HepG2 (cell line): ENCODE measurements around the gene GUCY1A2. TPM values are rescaled to one million over a fixed set of nuclear protein-coding genes. Genes with fewer than 3 reads are reported as not detected.

ENCODE experiments used
- ATAC-seq: fragments of 200-7000 bp; cut with Tn5 transposase; 3 replicates; pipeline ENCODE4 v1.9.1; 2020; ENCODE audit warnings: mild to moderate bottlenecking, moderate library complexity
- BruUV-seq: library from RNA; stranded (reverse); fragments of 400-500 nt; replicated peaks from 2 replicates; lab custom pipeline; 2021; lab: Mats Ljungman, UMichigan
- CTCF ChIA-PET: fragments of 300-600 bp; formaldehyde crosslinking; extraction: SDS; loops from one replicate; lab custom pipeline; 2021; ENCODE audit warnings: low total read pairs, inconsistent platforms, low intra/inter-chr PET ratio; lab: Yijun Ruan, JAX
- POLR2A ChIA-PET: fragments of 350-600 bp; sonication (Branson Sonifier 250); formaldehyde crosslinking; loops from one replicate; lab custom pipeline; 2020; ENCODE audit warnings: antibody characterized with exemption, inconsistent platforms; lab: Yijun Ruan, JAX
- DNase-seq: peaks from one replicate; pipeline ENCODE4 v3.0.0-alpha.2; 2015; ENCODE audit warnings: low spot score
- FAIRE-seq: peaks from 3 replicates; lab custom pipeline; 2011; peaks lifted over from hg19 to GRCh38; lab: Jason Lieb, UNC
- H2AFZ ChIP-seq: one replicate; pipeline ENCODE4 v1.6.1; 2011; ENCODE audit warnings: low read length, inconsistent platforms
- H3K27ac ChIP-seq: fragments of 300-600 bp; 3 replicates; pipeline ENCODE4 v1.8.0; 2011; ENCODE audit warnings: mixed run types, mild to moderate bottlenecking, mixed read lengths, low read length, inconsistent platforms; ENCODE audit not compliant: insufficient read depth; ENCODE audit errors: extremely low read length
- H3K27me3 ChIP-seq, 2 experiments: fragments of 200-600 bp in 1 of 2; 2 replicates in 1 of 2; 3 replicates in 1 of 2; pipeline versions ENCODE4 v1.6.0 to v1.8.0; 2011; ENCODE audit warnings: low read length in 2 of 2, mild to moderate bottlenecking in 2 of 2, moderate library complexity in 2 of 2, inconsistent platforms in 1 of 2; ENCODE audit not compliant: insufficient read depth in 2 of 2, control insufficient read depth in 1 of 2
- H3K36me3 ChIP-seq, 2 experiments: fragments of 200-600 bp in 1 of 2; replicated peaks in 1 of 2; 2 replicates in 1 of 2; 3 replicates in 1 of 2; pipeline versions ENCODE4 v1.5.1 to v1.8.0; 2011; ENCODE audit warnings: low read length in 2 of 2, inconsistent platforms in 1 of 2; ENCODE audit not compliant: insufficient read depth in 2 of 2, control insufficient read depth in 1 of 2
- H3K4me1 ChIP-seq: 2 replicates; pipeline ENCODE4 v1.5.1; 2012; ENCODE audit warnings: low read length, inconsistent platforms; ENCODE audit not compliant: insufficient read depth
- H3K4me2 ChIP-seq: 2 replicates; pipeline ENCODE4 v1.6.0; 2011; ENCODE audit warnings: low read depth, low read length, inconsistent platforms
- H3K4me3 ChIP-seq, 3 experiments: fragments of 200-600 bp in 1 of 3; sonication (generic), shearing (Covaris generic) in 1 of 3; replicated peaks in 1 of 3; 2 replicates each; pipeline ENCODE4 v1.5.1; 2011 to 2016; ENCODE audit warnings: low read length in 3 of 3, inconsistent platforms in 2 of 3, low read depth in 2 of 3, mild to moderate bottlenecking in 2 of 3, control low read depth in 1 of 3, mixed read lengths in 1 of 3; ENCODE audit not compliant: insufficient read depth in 1 of 3
- H3K79me2 ChIP-seq: one replicate; pipeline ENCODE4 v1.6.1; 2011; ENCODE audit warnings: low read length, inconsistent platforms; ENCODE audit not compliant: insufficient read depth
- H3K9ac ChIP-seq: 2 replicates; pipeline ENCODE4 v1.6.0; 2011; ENCODE audit warnings: mild to moderate bottlenecking, low read depth, low read length, inconsistent platforms; ENCODE audit not compliant: insufficient read depth
- H3K9me3 ChIP-seq: 2 replicates; pipeline ENCODE4 v1.5.1; 2012; ENCODE audit warnings: mild to moderate bottlenecking, low read length
- H4K20me1 ChIP-seq: 2 replicates; pipeline ENCODE4 v1.6.0; 2011; ENCODE audit warnings: inconsistent platforms, mild to moderate bottlenecking, low read length, moderate library complexity; ENCODE audit not compliant: insufficient read depth
- CHD4 ChIP-seq: fragments of 200-600 bp; sonication (generic); IDR thresholded peaks from 2 replicates; pipeline ENCODE4 v1.7.0; 2017; ENCODE audit warnings: mild to moderate bottlenecking, low read length, borderline replicate concordance
- ELF3 ChIP-seq: IDR thresholded peaks from 2 replicates; pipeline ENCODE4 v1.6.1; 2016; ENCODE audit warnings: missing genetic modification reagents, missing compliant biosample characterization
- HDAC1 ChIP-seq: sonication (generic); formaldehyde crosslinking; IDR thresholded peaks from 2 replicates; pipeline ENCODE4 v1.5.1; 2020; ENCODE audit warnings: mild to moderate bottlenecking, missing genetic modification reagents
- NFRKB ChIP-seq: fragments of 450-650 bp; IDR thresholded peaks from 2 replicates; pipeline ENCODE4 v1.6.1; 2017
- NR1H2 ChIP-seq: sonication (generic); formaldehyde crosslinking; IDR thresholded peaks from 2 replicates; pipeline ENCODE4 v1.8.1; 2022; ENCODE audit warnings: low read depth, missing genetic modification reagents, borderline replicate concordance
- RXRB ChIP-seq: IDR thresholded peaks from 2 replicates; pipeline ENCODE4 v1.6.1; 2016; ENCODE audit warnings: borderline replicate concordance, missing genetic modification reagents, missing compliant biosample characterization
- SRSF4 ChIP-seq: fragments of 200-400 bp; formaldehyde crosslinking; IDR thresholded peaks from one replicate; pipeline ENCODE4 v1.6.1; 2018; ENCODE audit warnings: mild to moderate bottlenecking, low read depth, low read length, moderate library complexity; ENCODE audit not compliant: poor library complexity, severe bottlenecking
- ZNF367 ChIP-seq: sonication (generic); formaldehyde crosslinking; IDR thresholded peaks from 2 replicates; pipeline ENCODE4 v1.4.0; 2020; ENCODE audit warnings: missing genetic modification reagents, borderline replicate concordance
- ZNF446 ChIP-seq: sonication (generic); formaldehyde crosslinking; IDR thresholded peaks from 2 replicates; pipeline ENCODE4 v1.5.0; 2020; ENCODE audit warnings: mild to moderate bottlenecking, missing genetic modification reagents
- ZNF788 ChIP-seq: sonication (generic); formaldehyde crosslinking; IDR thresholded peaks from 2 replicates; pipeline ENCODE4 v1.5.0; 2020; ENCODE audit warnings: mild to moderate bottlenecking, missing genetic modification reagents, borderline replicate concordance
- WGBS: methylation state at CpG from one replicate; pipeline ENCODE4 v1.1.6; 2017; ENCODE audit warnings: low lambda C conversion rate; 5-methylcytosine and 5-hydroxymethylcytosine counted together
- in situ Hi-C: cut with HindIII; loops from 2 replicates; pipeline ENCODE4 v1.10.0; 2017; ENCODE audit warnings: low pct_unique_long_range_greater_than_20kb; ENCODE audit not compliant: extremely low pct_ligation_motif_present
- intact Hi-C: fragments of 100-400 bp; cut with micrococcal nuclease; formaldehyde crosslinking; loops from one replicate; pipeline ENCODE4 v1.10.0; 2022; ENCODE audit not compliant: unreplicated experiment
- polyA plus RNA-seq, 8 experiments: library from polyadenylated mRNA; depleted of rRNA in 3 of 8; stranded (reverse) in 7 of 8; unstranded in 1 of 8; fragments of >200 nt; fragmentation: Illumina TruSeq in 4 of 8; extraction: Trizol in 4 of 8; gene quantifications; 2 replicates each; pipeline versions ENCODE4 v1.2.1 to v1.2.3, GENCODE V29; 2011 to 2016; ENCODE audit warnings: low read depth in 4 of 8, missing spikeins in 1 of 8, mixed read lengths in 1 of 8; ENCODE audit not compliant: insufficient read depth in 1 of 8
- total RNA-seq, 5 experiments: library from RNA; depleted of rRNA; stranded (reverse); fragments of >200 nt; fragmentation: Illumina TruSeq; extraction: Trizol; gene quantifications; 2 replicates each; pipeline ENCODE4 v1.2.3, GENCODE V29; 2016; ENCODE audit warnings: low read depth in 1 of 5
- TF ChIP-seq, protein P1 (sequence below): sonication (generic); formaldehyde crosslinking; IDR thresholded peaks from 2 replicates; pipeline ENCODE4 v1.5.0; 2020; ENCODE audit warnings: missing genetic modification reagents, mild to moderate bottlenecking, borderline replicate concordance
- TF ChIP-seq, protein P2 (sequence below): sonication (generic); formaldehyde crosslinking; IDR thresholded peaks from 2 replicates; pipeline ENCODE4 v1.5.1; 2020; ENCODE audit warnings: missing genetic modification reagents, mild to moderate bottlenecking, borderline replicate concordance
- TF ChIP-seq, protein P3 (sequence below), 2 experiments: fragments of 450-650 bp in 1 of 2; sonication (generic) in 1 of 2; formaldehyde crosslinking in 1 of 2; IDR thresholded peaks; 2 replicates each; pipeline versions ENCODE4 v1.6.1 to v1.8.0; 2016 to 2022; ENCODE audit warnings: antibody characterized with exemption in 1 of 2, mild to moderate bottlenecking in 1 of 2, missing genetic modification reagents in 1 of 2

The GUCY1A2 gene
- total and polyA plus RNA-seq, 2 of the 13 experiments (the other 11 are each of a cell fraction or from before 2014, with no cell fraction given) = 0.01 to 0.07 TPM

DNA sequence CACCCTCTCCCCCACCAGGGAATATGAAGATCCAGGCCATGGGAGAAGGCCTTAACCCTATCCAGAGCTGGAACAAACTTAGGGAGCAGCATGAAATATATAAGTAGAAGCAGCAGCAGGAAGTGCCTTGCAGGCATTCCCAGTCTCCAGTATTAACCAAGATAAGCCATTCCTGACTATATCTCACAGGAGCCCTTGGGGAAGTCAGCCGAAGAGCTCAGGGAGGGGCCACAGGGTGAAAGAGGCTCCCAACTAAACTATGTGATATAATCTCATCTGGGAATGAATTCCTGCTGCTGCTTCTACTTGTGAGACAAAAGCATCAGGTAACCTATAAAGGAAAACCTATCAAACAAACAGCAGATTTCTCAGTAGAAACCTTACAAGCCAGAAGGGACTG lies 36.1 kb upstream of the GUCY1A2 start:
- WGBS = 0% methylated on average over 1 of the region's 1 CpG
- Histone ChIP-seq H3K27ac (no peak overlapping the region), H2AFZ (no peak overlapping the region), H3K4me2 (no peak overlapping the region), H3K27me3 (no peaks in the 10 kb centered on the region), H3K4me1 (no peaks in the 10 kb centered on the region), H3K9me3 (peaks cover 33% of the 10 kb centered on the region), H3K4me3 (no peak overlapping the region), H3K79me2 (no peaks in the 10 kb centered on the region), H3K9ac (no peak overlapping the region), H4K20me1 (no peaks in the 10 kb centered on the region), H3K36me3 (no peaks in the 10 kb centered on the region)
- no peak for ATAC-seq
- intact Hi-C loops = no loop called here
- ChIA-PET CTCF (no interaction called here), POLR2A (no interaction called here)
- FAIRE-seq = no peak
- in situ Hi-C loops = no loop called here
- BruUV-seq = no TSS peak
- DNase-seq = no peak
- TF ChIP-seq ZNF367 (no peak), ELF3 (CRISPR knock-in tag) (no peak), NR1H2 (CRISPR knock-in tag) (no peak), SRSF4 (no peak), CHD4 (no peak), RXRB (no peak), NFRKB (no peak), HDAC1 (no peak), ZNF446 (CRISPR knock-in tag) (no peak), ZNF788 (CRISPR knock-in tag) (no peak)
- TF ChIP-seq, protein P1, sequence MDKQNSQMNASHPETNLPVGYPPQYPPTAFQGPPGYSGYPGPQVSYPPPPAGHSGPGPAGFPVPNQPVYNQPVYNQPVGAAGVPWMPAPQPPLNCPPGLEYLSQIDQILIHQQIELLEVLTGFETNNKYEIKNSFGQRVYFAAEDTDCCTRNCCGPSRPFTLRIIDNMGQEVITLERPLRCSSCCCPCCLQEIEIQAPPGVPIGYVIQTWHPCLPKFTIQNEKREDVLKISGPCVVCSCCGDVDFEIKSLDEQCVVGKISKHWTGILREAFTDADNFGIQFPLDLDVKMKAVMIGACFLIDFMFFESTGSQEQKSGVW (CRISPR knock-in tag) = no peak
- TF ChIP-seq, protein P2, sequence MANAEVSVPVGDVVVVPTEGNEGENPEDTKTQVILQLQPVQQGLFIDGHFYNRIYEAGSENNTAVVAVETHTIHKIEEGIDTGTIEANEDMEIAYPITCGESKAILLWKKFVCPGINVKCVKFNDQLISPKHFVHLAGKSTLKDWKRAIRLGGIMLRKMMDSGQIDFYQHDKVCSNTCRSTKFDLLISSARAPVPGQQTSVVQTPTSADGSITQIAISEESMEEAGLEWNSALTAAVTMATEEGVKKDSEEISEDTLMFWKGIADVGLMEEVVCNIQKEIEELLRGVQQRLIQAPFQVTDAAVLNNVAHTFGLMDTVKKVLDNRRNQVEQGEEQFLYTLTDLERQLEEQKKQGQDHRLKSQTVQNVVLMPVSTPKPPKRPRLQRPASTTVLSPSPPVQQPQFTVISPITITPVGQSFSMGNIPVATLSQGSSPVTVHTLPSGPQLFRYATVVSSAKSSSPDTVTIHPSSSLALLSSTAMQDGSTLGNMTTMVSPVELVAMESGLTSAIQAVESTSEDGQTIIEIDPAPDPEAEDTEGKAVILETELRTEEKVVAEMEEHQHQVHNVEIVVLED (CRISPR knock-in tag) = no peak
- TF ChIP-seq, protein P3, sequence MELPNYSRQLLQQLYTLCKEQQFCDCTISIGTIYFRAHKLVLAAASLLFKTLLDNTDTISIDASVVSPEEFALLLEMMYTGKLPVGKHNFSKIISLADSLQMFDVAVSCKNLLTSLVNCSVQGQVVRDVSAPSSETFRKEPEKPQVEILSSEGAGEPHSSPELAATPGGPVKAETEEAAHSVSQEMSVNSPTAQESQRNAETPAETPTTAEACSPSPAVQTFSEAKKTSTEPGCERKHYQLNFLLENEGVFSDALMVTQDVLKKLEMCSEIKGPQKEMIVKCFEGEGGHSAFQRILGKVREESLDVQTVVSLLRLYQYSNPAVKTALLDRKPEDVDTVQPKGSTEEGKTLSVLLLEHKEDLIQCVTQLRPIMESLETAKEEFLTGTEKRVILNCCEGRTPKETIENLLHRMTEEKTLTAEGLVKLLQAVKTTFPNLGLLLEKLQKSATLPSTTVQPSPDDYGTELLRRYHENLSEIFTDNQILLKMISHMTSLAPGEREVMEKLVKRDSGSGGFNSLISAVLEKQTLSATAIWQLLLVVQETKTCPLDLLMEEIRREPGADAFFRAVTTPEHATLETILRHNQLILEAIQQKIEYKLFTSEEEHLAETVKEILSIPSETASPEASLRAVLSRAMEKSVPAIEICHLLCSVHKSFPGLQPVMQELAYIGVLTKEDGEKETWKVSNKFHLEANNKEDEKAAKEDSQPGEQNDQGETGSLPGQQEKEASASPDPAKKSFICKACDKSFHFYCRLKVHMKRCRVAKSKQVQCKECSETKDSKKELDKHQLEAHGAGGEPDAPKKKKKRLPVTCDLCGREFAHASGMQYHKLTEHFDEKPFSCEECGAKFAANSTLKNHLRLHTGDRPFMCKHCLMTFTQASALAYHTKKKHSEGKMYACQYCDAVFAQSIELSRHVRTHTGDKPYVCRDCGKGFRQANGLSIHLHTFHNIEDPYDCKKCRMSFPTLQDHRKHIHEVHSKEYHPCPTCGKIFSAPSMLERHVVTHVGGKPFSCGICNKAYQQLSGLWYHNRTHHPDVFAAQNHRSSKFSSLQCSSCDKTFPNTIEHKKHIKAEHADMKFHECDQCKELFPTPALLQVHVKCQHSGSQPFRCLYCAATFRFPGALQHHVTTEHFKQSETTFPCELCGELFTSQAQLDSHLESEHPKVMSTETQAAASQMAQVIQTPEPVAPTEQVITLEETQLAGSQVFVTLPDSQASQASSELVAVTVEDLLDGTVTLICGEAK (IDR thresholded peaks at IDR 0.05) = no peak
- TF ChIP-seq, protein P3 (CRISPR knock-in tag; IDR thresholded peaks at IDR 0.05) = no peak
